ENCODE results near the gene SPTBN1.
A peak's percentile ranks its signal among the peaks of the same experiment; 100 is the strongest.
"Not testable (repeated sequence)": the region's sequence is repeated elsewhere in the genome, so short reads cannot be mapped to it uniquely, and the experiment has no call there.

The SPTBN1 gene

GRCh38 chr2:54473851-54474250, 17.7 kb downstream of the SPTBN1 start:
- no peak for DNase-seq

- no peak for DNase-seq
Observed at GRCh38 chr2:54475285-54475684, 19.2 kb downstream of the SPTBN1 start.

- no peak for DNase-seq
Observed at GRCh38 chr2:54475919-54476318, 19.8 kb downstream of the SPTBN1 start.

GRCh38 chr2:54476852-54477251, 20.7 kb downstream of the SPTBN1 start:
- no peak for DNase-seq

GRCh38 chr2:54477896-54478295, 21.8 kb downstream of the SPTBN1 start:
- DNase-seq: no peak

- no peak for DNase-seq
Observed at GRCh38 chr2:54478899-54479298, 22.8 kb downstream of the SPTBN1 start.

GRCh38 chr2:54479424-54479823, 23.3 kb downstream of the SPTBN1 start:
- DNase-seq: no peak

- no peak for DNase-seq
Observed at GRCh38 chr2:54480025-54480424, 23.9 kb downstream of the SPTBN1 start.

GRCh38 chr2:54481686-54482085, 25.6 kb downstream of the SPTBN1 start:
- DNase-seq: no peak

GRCh38 chr2:54482715-54483114, 26.6 kb downstream of the SPTBN1 start:
- no peak for DNase-seq

- no peak for DNase-seq
Observed at GRCh38 chr2:54483426-54483825, 27.3 kb downstream of the SPTBN1 start.

GRCh38 chr2:54485756-54486155, 29.6 kb downstream of the SPTBN1 start:
- not testable (repeated sequence) for DNase-seq

GRCh38 chr2:54486766-54487165, 30.6 kb downstream of the SPTBN1 start:
- DNase-seq: no peak

- no peak for DNase-seq
Observed at GRCh38 chr2:54490863-54491262, 34.7 kb downstream of the SPTBN1 start.

GRCh38 chr2:54492335-54492734, 36.2 kb downstream of the SPTBN1 start:
- DNase-seq: no peak

- no peak for DNase-seq
Observed at GRCh38 chr2:54494087-54494486, 38.0 kb downstream of the SPTBN1 start.

- DNase-seq: no peak
Observed at GRCh38 chr2:54496920-54497319, 40.8 kb downstream of the SPTBN1 start.

- no peak for DNase-seq
Observed at GRCh38 chr2:54497763-54498680, 41.9 kb downstream of the SPTBN1 start.

GRCh38 chr2:54499661-54500060, 43.5 kb downstream of the SPTBN1 start:
- no peak for DNase-seq

- no peak for DNase-seq
Observed at GRCh38 chr2:54500404-54501205, 44.5 kb downstream of the SPTBN1 start.

- DNase-seq: no peak
Observed at GRCh38 chr2:54502731-54503130, 46.6 kb downstream of the SPTBN1 start.

GRCh38 chr2:54503192-54503591, 47.1 kb downstream of the SPTBN1 start:
- DNase-seq: peak; percentile 24

- no peak for DNase-seq
Observed at GRCh38 chr2:54503828-54504227, 47.7 kb downstream of the SPTBN1 start.

GRCh38 chr2:54504866-54505265, 48.7 kb downstream of the SPTBN1 start:
- DNase-seq: no peak
